HG02642 (cell line): ENCODE measurements around the gene IL4R.
A peak's percentile ranks its signal among the peaks of the same experiment; 100 is the strongest.
"Not testable (repeated sequence)": the region's sequence is repeated elsewhere in the genome, so short reads cannot be mapped to it uniquely, and the experiment has no call there.

Experiments
- ATAC-seq: cut with Tn5 transposase; IDR thresholded peaks from one replicate; pipeline ENCODE4 v1.9.1; 2021; ENCODE audit warnings: mild to moderate bottlenecking; ENCODE audit not compliant: unreplicated experiment, poor library complexity

The IL4R gene

DNA sequence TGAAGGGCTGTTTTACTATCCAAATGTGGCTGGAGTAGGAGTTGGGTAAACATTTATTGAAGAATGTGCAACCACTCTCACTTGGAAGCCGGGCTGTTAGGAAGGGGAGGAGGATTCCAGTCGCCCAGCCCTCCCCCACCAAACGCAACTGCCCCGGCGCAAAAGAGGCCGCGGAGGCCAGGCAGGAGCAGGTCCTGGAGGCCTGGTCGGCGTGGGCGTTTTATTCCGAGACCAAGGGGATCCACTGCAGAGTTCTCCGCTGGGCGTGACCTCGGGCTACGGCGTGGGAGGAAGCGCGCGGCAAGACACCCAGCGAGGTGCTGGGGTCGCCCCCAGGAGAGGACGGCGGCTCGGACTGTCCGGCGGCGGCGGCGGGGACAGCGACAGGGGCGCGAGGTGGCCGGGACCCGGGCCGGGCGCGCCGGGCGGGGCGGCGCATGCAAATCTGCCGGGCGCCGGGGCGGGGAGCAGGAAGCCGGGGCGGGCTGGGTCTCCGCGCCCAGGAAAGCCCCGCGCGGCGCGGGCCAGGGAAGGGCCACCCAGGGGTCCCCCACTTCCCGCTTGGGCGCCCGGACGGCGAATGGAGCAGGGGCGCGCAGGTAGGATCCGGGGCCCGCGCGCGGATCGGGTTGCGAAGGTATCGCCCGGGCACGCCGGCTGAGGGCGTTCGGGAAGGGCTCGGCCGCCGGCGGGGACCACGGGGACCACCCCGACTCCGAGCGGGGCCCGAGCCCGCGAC is at the start of gene IL4R:
IL4R (plus strand) TSS at position 553 of the 739 bp plus-strand sequence. CDS start 26,230 bp downstream, outside the sequence.
- ATAC-seq: peak; percentile 65

DNA sequence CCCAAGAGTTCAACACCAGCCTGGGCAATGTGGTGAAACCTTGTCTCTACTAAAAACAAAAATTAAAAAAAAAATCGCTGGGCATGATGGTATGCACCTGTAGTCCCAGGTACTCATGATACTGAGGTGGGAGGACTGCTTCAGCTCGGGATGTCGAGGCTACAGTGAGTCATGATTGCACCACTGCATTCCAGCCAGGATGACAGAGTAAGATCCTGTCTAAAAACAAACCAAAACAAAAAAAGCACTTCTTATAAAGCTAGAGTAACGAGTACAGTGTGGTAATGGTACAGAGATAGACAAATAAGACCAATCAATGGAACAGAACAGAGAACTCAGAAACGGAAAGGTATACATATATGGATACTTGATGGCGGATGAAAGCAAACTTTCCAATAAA is 49.6 kb upstream of the IL4R start:
- ATAC-seq: no peak

DNA sequence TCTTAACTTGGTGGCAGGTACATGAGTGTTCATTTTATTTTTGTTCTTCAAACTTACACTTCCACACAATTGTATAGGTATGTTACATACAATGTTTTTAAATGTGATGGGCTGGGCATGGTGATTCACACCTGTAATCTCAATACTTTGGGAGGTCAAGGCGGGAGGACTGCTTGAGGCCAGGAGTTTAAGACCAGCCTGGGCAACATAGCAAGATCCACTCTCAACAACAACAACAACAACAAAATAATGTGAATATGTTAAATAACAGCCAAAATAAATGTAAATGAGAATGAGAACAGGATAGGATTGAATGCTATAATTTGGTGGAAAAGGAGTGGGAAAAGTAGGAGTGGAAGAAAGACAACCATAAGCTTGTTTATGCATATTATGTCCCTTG is 47.8 kb upstream of the IL4R start:
- ATAC-seq: no peak

DNA sequence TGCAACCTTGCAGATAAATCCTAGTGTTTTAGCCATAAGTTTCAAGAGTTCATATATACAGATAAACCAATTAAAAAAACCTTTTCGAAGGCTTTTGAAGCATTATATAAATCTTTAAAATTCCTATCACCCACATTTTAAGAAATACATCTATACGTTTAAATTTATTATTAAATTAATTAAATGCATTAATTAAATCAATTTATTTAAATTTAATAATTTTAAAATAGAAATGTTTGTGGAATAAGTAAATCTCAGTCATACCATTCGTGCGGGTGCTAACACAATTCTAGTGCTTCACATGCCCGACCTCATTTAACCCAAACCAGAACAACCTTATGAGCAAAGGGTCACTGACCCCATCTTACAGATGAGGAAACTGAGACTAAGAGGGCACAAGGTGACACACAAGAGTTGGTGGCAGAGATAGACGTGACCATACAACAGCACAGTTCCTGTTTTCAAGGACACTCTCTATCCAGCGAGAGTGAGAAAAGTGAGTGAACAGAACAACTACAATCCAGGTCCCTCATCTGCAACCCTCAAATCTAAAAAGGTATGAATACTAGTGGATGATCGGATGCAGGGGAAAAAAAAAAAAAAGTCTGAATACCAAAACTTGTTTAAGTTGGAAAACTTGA is 46.6 kb upstream of the IL4R start:
- ATAC-seq: no peak

DNA sequence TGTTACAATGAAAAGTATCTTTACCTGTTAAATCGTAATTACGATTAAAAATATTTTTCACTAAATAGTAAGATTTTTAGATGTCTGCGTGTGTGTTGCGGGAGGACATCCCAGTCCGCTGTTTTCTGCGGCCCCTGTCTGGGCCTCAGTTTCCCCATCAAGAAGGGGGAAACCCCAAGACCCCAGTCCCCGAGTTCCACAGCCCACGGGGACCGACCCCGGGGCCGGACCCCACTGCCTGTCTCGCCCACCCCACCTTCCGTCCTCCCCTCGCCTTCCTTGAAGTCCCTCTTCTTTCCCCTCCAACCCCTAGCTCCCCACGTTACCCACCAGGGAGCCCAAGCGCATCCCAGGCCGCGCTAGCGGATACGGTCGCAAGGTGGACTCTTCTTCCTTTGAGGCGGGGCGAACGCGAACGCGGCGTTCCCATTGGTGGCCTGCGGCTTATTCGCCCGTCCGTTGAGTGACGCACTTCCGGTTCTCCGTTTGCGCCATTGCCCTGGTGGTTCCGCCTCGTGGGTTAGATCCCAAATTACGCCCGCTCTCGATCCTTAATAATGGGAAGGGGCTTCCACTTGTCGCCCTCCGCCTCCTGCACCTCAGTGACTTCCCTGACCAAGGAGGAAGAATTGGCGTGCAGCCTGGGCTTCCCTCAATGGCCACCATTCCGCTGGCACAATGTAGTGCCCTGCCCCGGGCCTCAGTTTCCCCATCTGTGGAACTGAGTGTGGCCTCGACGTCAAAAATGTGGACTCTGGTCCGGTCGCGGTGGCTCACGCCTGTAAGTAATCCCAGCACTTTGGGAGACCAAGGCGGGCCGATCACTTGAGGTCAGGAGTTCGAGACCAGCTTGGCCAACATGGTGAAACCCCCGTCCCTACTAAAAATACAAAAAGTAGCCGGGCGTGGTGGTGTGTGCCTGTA is 45.1 kb upstream of the IL4R start, which contains the start of gene NSMCE1:
NSMCE1 (minus strand) TSS at position 397 of the 924 bp plus-strand sequence. CDS start 11,202 bp downstream, outside the sequence.
- ATAC-seq: peak; percentile 95

DNA sequence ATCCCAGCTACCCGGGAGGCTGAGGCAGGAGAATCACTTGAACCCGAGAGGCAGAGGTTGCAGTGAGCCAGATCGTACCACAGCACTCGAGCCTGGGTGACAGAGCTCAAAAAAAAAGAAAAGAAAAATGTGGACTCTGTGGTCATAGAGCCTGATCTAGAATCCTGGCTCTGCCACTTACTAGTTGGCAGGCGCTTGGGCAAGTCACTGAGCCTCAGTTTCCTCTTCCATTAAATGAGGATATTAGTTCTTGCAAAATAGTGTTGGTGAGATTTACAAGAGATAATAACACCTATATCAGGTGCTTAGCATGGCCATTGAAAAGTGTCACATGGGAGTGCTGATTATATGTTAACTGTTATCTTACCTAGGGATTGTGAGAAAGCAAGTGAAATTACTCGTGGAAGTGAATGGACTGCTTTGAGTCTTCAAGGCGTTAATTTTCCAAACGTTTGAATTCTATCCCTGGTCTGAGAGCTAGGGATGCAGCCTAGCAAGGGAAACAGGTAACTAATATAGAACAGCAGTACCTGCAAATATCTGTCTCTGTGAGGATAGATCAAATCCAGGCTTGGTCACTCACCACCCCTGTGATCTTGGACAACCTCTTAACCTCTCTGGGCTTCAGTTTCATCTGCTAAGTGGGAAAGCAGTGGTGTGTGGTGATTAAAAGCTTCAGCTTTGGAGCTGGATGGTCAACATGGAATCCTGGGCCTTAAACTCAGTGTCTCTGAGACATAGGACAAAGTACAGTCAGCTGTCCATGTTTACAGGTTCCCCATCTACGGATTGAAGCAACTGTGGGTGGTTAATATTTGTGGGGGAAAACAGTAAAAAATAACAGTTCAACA is 44.2 kb upstream of the IL4R start:
- no peak for ATAC-seq

DNA sequence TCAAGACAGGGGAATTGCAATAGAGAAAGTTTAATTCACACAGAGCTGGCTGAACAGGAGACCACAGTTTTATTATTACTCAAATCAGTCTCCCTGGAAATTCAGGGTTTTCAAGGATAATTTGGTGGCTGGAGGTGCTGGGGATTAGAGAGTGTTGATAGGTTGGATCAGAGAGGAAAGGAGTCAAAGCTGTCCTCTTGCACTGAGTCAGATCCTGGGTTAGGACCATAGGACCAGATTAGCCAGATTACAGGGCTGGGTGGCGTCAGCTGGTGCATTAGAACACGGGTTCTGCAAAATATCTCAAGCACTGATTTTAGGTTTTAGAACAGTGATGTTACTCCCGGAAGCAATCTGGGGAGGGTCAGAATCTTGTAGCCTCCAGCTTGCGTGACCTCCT is 43.4 kb upstream of the IL4R start:
- ATAC-seq: no peak

DNA sequence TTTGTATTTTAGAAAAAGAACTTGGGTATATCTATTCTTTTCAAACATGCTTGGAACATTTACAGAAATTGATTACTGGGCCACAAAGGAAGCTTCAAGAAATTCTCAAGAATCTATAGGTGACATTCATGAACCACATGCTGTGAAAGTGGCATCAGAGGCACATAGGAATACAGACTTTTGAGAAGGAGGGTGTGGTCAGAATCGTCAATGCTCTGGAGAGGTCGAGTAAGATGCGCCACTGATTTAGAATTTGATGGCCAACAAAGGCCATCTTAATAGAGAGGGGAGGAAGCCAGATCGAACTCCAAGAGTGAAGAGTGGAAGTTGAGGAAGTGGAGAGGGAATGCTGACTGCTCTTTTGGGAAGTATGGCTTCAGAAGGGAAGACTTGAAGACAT is 41.7 kb upstream of the IL4R start:
- ATAC-seq: no peak

DNA sequence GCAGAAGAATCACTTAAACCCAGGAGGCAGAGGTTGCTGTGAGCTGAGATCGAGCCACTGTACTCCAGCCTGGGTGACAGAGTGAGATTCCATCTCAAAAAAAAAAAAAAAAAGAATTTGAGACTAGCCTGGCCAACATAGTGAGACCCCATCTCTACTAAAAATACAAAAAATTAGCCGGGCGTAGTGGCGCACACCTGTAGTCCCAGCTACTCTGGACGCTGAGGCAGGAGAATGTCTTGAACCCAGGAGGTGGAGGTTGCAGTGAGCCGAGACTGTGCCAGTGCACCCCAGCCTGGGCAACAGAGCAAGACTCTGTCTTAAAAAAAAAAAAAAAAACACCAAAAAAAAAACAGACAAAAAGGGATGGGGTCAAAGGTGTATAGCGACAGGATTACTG is 41.1 kb upstream of the IL4R start:
- not testable (repeated sequence) for ATAC-seq

DNA sequence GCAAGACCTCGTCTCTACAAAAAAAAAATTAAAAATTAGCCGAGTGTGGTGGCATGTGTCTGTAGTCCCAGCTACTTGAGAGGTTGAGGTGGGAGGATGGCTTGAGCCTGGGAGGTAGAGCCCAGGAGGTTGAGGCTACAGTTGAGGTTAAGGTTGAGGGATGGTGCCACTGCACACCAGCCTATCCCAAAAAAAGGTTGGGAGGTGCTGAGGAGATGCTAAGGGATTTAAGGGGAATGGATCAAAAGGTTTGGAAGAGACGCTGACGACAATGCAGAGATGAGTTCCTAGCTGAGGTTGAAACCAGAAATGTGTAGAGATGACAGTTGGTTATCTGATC is 40.5 kb upstream of the IL4R start:
- no peak for ATAC-seq

DNA sequence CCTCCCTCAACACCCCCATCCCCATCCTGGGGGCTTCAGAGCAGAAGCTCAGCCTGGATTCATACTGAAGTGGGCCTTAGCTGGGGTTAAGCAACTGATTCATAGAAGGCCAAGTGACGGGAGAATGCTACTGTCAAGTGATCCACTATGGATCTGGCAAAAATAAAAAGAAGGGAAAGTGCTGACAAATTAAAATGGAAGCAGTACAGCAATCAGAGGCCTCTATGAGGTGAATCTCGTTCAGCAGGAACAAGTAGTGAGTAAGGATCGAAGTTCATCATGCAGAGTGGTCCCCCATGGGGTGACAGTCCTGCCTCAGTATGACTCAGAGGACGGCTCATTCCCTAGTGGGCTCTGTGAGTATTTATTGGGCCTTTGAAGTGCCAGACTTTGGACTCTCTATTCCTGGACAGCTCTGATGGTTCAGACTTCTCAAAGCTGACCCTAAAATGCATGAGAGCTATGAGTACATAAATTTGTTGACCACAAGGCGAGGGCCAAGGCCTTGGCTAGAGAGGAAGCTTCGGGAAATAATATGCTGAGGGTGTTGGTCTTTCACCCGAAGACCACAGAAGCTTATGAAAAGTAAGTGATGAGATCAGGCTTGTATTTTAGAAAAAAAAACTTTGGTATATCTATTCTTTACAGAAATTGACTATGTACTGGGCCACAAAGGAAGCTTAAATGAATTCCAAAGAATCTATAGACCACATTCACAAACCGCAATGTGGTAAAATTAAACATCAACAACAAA is 39.9 kb upstream of the IL4R start:
- no peak for ATAC-seq

DNA sequence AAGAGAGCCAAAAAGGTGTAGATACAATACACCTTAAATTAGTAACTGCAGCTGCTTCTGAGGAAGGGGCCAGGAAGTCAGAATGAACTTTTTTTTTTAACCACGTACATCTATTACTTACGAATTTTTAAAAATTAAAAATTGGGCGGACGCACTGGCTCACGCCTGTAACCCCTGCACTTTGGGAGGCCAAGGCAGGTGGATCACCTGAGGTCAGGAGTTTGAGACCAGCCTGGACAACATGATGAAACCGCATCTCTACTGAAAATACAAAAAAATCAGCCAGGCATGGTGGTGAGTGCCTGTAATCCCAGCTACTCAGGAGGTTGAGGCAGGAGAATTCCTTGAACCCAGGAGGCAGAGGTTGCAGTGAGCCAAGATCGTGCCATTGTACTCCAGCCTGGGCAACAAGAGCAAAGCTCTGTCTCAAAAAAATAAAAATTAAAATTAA is 39.3 kb upstream of the IL4R start:
- not testable (repeated sequence) for ATAC-seq

DNA sequence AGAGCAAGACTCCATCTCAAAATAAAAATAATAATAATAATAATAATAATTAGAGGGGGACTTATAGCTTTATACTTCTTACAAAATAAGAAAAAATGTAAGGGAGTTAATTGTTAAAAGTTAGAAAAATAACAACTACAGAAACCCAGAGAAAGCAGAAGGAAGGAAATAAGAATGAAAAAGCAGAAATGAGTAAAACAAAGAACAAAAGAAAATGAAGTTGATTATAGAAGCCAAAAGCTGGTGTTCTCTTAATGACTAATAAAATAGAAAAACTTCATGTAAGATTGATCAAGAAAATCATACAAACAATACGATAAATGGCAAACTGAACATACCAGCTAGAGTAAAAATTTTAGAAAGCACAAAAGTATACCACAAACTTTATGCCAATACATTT is 38.4 kb upstream of the IL4R start:
- no peak for ATAC-seq

DNA sequence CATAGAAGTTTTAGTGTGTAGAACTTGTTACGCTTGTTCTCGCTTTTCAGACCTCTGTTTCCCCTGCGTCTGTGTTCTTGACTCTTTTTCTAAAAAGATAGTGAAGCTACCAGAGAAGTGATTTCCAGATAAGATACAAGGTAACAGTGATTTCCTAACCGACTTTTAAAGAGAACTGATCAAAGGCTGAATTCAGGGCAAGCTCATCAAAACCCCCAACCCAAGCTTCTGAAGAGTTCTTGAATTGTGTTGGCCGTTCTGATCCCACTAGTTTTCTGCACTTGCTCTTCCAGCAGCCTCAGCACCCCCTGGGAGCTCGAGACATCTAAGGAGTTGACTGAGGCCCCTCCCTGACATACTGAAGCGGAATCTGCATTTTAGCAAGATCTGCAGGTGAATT is 32.5 kb upstream of the IL4R start:
- no peak for ATAC-seq

DNA sequence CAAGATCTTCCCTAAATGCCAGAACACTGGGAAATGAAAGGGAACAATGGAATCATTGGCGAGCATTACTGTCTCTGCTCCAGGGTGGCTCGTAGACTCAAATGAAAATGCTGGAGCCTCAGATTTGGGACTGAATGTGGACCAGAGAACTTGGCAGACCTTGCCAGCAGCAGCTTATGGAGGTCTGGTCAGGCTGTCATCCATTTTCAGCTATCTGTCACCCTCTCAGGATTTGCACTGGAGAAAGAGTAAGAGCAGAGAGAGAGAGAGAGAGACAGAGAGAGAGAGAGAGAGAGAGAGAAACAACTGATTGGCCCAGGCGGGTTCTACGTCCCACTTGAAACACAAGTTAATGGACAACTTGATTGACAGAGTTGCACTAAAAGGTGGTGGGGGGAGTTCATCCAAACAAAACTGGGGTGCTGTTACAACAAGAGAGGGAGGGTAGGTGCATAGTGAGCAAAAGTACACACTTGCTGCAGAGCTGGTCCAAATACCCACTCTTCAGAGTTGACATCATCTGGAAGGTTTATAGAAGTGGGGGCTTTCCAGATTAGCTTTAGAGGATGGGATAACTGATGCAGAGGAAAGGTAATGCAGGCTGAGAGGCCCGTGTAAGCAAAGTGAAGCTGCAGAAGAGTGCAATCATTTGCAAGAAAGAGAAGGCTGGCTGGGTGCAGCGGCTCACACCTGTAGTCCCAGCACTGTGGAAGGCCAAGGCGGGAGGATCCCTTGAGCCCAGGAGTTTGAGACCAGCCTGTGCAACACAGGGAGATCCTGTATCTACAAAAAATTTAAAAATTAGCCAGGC is 28.7 kb upstream of the IL4R start:
- ATAC-seq: no peak

DNA sequence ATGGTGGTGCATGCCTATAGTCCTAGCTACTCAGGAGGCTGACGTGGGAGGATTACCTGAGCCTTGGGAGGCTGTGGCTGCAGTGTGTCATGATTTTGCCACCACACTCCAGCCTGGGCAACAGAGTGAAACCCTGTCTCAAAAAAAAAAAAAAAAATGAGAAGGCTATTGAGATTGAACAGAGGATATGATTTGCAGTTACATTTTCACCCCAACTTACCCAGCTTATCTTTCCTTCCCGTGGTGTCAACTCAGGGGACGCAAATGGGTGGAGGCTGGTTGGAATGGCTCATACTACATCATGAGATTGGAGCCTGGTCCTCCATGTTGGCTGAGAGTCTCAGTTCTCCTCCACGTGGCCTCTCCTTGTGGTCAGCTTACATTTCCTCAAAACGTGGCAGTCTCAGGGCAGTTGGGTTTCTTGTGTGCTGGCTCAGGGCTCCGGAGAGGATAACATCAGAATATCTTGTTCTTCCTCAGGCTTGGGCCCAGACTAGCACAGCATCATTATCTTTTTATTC is 28.0 kb upstream of the IL4R start:
- ATAC-seq: no peak

DNA sequence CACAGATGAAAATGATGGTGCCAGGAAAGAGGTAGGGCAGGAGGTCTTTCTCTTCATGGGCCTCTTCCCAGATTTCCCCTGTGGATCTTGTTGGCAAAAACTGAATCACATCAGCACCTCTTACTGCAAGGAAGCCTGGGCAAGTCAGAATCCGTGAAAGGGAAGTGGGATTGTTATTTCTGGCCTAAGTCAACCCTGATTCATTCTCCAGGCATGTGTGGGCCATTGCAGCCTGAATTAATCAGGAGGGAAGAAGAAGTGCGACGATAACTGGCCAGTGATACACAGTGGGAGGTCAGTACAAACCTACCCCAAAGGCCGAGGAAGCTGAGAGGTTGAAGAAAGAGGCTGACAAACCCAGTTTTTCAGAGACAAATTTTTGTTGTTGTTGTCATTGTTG is 27.3 kb upstream of the IL4R start:
- ATAC-seq: no peak

DNA sequence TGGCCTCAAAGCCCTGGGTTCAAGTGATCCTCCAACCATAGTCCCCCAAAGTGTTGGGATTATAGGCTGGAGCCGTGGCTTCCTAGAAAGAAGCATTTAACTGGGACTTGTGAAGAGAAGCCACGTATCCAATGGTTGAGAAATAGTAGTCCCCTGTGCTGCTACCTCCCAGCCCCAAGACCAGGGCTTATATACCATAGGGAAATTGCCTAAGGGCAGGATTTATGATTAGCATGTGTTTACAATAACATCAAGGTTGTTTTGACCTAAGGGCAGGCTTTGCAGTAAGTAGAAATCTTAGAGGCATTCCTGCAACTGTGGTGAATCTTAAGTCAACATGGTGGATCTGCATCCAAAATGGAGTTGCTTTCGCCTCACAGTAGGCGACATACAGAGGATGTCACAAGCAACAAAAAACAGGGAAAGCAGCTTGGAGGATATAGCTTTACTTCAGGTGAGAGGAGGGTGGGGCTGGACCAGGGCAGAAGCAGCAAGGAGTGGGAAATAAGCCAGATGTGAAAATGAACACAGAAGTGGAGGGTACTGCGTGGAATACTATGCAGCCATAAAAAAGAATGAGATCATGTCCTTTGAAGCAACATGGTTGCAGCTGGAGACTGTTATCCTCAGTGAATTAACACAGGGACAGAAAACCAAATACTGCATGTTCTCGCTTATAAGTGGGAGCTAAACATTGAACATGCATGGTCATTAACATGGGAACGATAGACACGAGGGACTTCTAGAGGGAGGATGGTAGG is 26.5 kb upstream of the IL4R start:
- no peak for ATAC-seq
